ENCODE measurements around the gene SPO11.

DNA sequence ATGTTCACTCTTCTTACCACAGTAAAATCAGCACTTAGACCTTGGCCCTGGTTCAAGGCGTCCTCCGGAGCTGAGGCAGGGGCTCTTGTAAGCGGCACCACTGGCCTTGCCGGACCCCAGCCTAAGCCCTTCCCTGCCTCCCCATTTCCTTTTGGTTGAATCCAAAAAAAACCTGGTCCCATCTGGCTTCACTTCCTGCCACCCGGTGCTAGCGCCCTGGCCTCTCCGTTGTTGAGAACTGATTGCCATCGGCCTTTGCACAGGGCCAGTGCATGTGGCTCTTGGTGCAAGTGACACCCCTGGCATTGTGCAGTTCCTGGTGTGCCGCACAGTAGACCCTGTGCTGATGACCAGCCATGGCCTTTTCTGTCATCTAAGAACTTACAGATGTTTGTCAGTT, 42.6 kb downstream of the SPO11 start:
- TF ChIP-seq CTCF (IDR thresholded peaks at IDR 0.05) (no peak), POLR2A (IDR thresholded peaks at IDR 0.05) (no peak)

All from Peyer's patch (tissue), 4 donors.